Gastrocnemius medialis (tissue), 4 donors: Measurements from ENCODE around the gene SLC35A1. TPM values are rescaled to one million over a fixed set of nuclear protein-coding genes. Genes with fewer than 3 reads are reported as not detected.
A peak's percentile ranks its signal among the peaks of the same experiment; 100 is the strongest.

Source experiments
- ATAC-seq, 2 donors: fragments of 150-250 bp; one replicate each; pipeline ENCODE4 v1.9.1; 2016
- DNase-seq, 2 donors: peaks; one replicate each; pipeline ENCODE4 v3.0.0-alpha.2; 2019
- H3K27ac ChIP-seq, 4 donors: fragments of 200-600 bp; sonication (generic); 1 replicate in 1 of 4; 2 replicates in 3 of 4; pipeline ENCODE4 v1.5.1; 2016 to 2018; ENCODE audit warnings: mild to moderate bottlenecking in 2 of 4, moderate library complexity in 1 of 4
- H3K27me3 ChIP-seq, 3 donors: fragments of 200-600 bp; sonication (generic) in 2 of 3; 1 replicate in 1 of 3; 2 replicates in 2 of 3; pipeline versions ENCODE4 v1.5.1 to v1.6.0; 2016 to 2019; ENCODE audit warnings: mild to moderate bottlenecking in 1 of 3, moderate library complexity in 1 of 3
- H3K36me3 ChIP-seq, 2 donors: fragments of 200-600 bp; sonication (generic) in 1 of 2; one replicate each; pipeline ENCODE4 v1.5.1; 2017 to 2018
- H3K4me1 ChIP-seq, 2 donors: fragments of 200-600 bp; sonication (generic) in 1 of 2; one replicate each; pipeline ENCODE4 v1.5.1; 2016 to 2017; ENCODE audit warnings: mild to moderate bottlenecking in 2 of 2
- H3K4me3 ChIP-seq, 4 donors: fragments of 200-600 bp; sonication (generic) in 3 of 4; 1 replicate in 1 of 4; 2 replicates in 3 of 4; pipeline ENCODE4 v1.5.1; 2016 to 2019; ENCODE audit warnings: mild to moderate bottlenecking in 2 of 4
- H3K9me3 ChIP-seq, 3 donors: fragments of 200-600 bp; sonication (generic) in 2 of 3; 1 replicate in 1 of 3; 2 replicates in 2 of 3; pipeline ENCODE4 v1.5.1; 2016 to 2019
- CTCF ChIP-seq, 5 experiments: fragments of 450-650 bp in 3 of 5; fragments of 200-600 bp in 2 of 5; sonication (generic) in 2 of 5; IDR thresholded peaks in 4 of 5; conservative IDR thresholded peaks in 1 of 5; 1 replicate in 4 of 5; 2 replicates in 1 of 5; pipeline ENCODE4 v1.5.1; 2016 to 2019; ENCODE audit warnings: antibody characterized with exemption in 5 of 5, mild to moderate bottlenecking in 3 of 5, moderate library complexity in 3 of 5
- POLR2A ChIP-seq, 2 donors: fragments of 450-650 bp; IDR thresholded peaks; one replicate each; pipeline ENCODE4 v1.6.1; 2017; ENCODE audit warnings: antibody characterized with exemption in 2 of 2, mild to moderate bottlenecking in 2 of 2, moderate library complexity in 2 of 2
- in situ Hi-C, 4 donors: fragments of 200-750 bp; cut with MboI; loops; one replicate each; pipeline versions ENCODE4 v1.15.0 to v1.8.0; 2017; ENCODE audit warnings: low sequenced_read_pairs in 4 of 4
- intact Hi-C: fragments of 100-400 bp; cut with DNase I; formaldehyde crosslinking; loops from one replicate; pipeline ENCODE4 v1.15.1; 2023; ENCODE audit warnings: low total_unique reads
- total RNA-seq, 4 donors: library from RNA; depleted of rRNA; stranded (reverse); fragments of >200 nt; gene quantifications; one replicate each; pipeline versions ENCODE4 v1.1.0 to v1.2.3, GENCODE V29; 2016

The SLC35A1 gene, protein sequence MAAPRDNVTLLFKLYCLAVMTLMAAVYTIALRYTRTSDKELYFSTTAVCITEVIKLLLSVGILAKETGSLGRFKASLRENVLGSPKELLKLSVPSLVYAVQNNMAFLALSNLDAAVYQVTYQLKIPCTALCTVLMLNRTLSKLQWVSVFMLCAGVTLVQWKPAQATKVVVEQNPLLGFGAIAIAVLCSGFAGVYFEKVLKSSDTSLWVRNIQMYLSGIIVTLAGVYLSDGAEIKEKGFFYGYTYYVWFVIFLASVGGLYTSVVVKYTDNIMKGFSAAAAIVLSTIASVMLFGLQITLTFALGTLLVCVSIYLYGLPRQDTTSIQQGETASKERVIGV
- 10 to 100 TPM in 2 of 4 donors, 1 to 10 TPM in 2; 6.7 to 19.2 (median 11.2) TPM for total RNA-seq

GRCh38 chr6:87472525-87473418 is at the start of gene SLC35A1:
TSS of gene SLC35A1 (plus strand) at chr6:87472974. CDS start at chr6:87473004, 30 bp downstream.
- peak; percentile 70 to 77 for DNase-seq
- peak; percentile 95 to 96 for ATAC-seq
- TF ChIP-seq POLR2A (IDR thresholded peaks at IDR 0.05) (peak; percentile 60 to 61), CTCF (IDR thresholded peaks at IDR 0.05 in 4 of 5, conservative IDR thresholded peaks at IDR 0.05 in 1 of 5) (peak in 4 of 5 experiments; percentile 14 to 58 (median 33))

DNA sequence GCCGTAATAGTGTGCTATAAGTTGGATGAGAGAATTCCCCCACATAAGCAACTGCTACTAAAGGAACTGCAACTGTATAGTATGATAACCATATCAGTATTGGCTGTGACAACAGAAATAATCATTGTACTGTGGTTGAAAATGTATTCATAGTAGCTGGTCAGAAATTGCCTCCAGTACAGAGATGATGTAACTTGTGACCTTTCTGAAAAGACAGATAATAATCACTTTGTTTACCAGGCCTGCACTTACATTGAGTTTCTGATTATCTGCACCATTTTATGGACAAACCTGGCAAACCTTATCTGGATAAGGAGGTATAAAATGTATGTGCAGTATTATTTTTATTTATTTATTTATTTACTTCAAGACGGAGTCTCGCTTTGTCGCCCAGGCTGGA is 46.0 kb upstream of the SLC35A1 start:
- Histone ChIP-seq H3K27ac (no peak overlapping the region), H3K4me1 (no peaks in the 10 kb centered on the region), H3K27me3 (no peaks in the 10 kb centered on the region), H3K9me3 (no peaks in the 10 kb centered on the region), H3K36me3 (no peaks in the 10 kb centered on the region), H3K4me3 (no peak overlapping the region)
- no peak for DNase-seq
- no peak for TF ChIP-seq CTCF (IDR thresholded peaks at IDR 0.05 in 4 of 5, conservative IDR thresholded peaks at IDR 0.05 in 1 of 5)
- no peak for TF ChIP-seq POLR2A (IDR thresholded peaks at IDR 0.05)
- ATAC-seq: no peak
- intact Hi-C loops (no loop called here), in situ Hi-C loops (no loop called here)

More at GRCh38 chr6:87472525-87473418, at the start of gene SLC35A1:
- H3K27me3 ChIP-seq: no peaks in the 10 kb centered on the region
- no peaks in the 10 kb centered on the region for H3K9me3 ChIP-seq
- intact Hi-C loops (loop anchor here (1.0 to 5.0 kb wide), 3 partner anchors 64 to 320 kb away; partner anchors contain the start of gene SMIM8), in situ Hi-C loops (no loop called here)
- H3K4me3 ChIP-seq: peak within 1 kb of the TSS; percentile 74 to 100 (median 90)
- no peaks in the 10 kb centered on the region for H3K36me3 ChIP-seq
- H3K27ac ChIP-seq: peak within 1 kb of the TSS; percentile 89 to 98 (median 94)
- peaks cover 7% of the 10 kb centered on the region in 2 donors for H3K4me1 ChIP-seq

DNA sequence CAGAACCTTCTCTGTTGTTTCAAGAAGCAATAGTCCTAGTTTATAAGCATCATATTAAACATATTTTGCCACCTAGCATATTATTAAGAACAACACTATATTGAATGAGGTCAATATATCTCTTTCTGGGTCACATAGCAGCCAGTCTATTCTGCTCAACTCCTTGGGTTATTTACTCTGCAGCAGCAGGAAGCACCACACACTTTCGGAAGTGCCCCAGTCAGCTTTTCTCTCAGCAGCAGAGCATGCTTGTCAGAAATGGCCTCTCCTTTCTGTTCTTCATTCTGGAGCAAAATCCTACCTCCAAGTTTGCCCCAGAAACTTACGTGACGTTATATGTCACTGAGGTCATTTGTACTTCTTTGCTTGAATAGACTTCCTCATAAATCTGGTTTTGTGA is 42.3 kb upstream of the SLC35A1 start:
- Histone ChIP-seq H3K4me3 (no peak overlapping the region), H3K27me3 (no peaks in the 10 kb centered on the region), H3K4me1 (no peaks in the 10 kb centered on the region), H3K27ac (no peak overlapping the region), H3K36me3 (no peaks in the 10 kb centered on the region), H3K9me3 (no peaks in the 10 kb centered on the region)
- intact Hi-C loops (no loop called here), in situ Hi-C loops (no loop called here)
- TF ChIP-seq POLR2A (IDR thresholded peaks at IDR 0.05): no peak
- TF ChIP-seq CTCF (IDR thresholded peaks at IDR 0.05 in 4 of 5, conservative IDR thresholded peaks at IDR 0.05 in 1 of 5): no peak
- no peak for ATAC-seq
- no peak for DNase-seq

DNA sequence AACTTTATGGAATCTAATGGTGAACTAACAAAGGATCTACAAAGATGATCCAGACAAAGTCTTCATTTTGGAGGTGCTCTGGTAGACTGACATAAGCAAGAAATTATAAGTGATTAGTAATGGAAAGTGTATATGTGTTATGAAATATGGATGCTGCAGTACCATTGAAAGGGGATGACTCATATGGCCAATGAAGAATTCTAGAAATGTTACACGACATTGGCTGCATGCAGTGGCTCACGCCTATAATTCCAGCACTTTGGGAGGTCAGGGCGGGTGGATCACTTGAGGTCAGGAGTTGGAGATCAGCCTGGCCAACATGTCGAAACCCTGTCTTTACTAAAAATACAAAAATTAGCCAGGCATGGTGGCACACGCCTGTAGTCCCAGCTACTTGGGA is 41.5 kb upstream of the SLC35A1 start:
- ATAC-seq: no peak
- intact Hi-C loops: no loop called here

More for the DNA sequence above, 41.5 kb upstream of the SLC35A1 start:
- no peak for TF ChIP-seq CTCF (IDR thresholded peaks at IDR 0.05 in 4 of 5, conservative IDR thresholded peaks at IDR 0.05 in 1 of 5)
- no peak for TF ChIP-seq POLR2A (IDR thresholded peaks at IDR 0.05)
- H3K27me3 ChIP-seq: no peaks in the 10 kb centered on the region
- H3K27ac ChIP-seq: no peak overlapping the region
- in situ Hi-C loops: no loop called here
- no peak for DNase-seq
- H3K36me3 ChIP-seq: no peaks in the 10 kb centered on the region
- H3K4me3 ChIP-seq: no peak overlapping the region
- H3K4me1 ChIP-seq: no peaks in the 10 kb centered on the region
- no peaks in the 10 kb centered on the region for H3K9me3 ChIP-seq
